Measurements from ENCODE around the gene TMEM156. TPM values are rescaled to one million over a fixed set of nuclear protein-coding genes. Genes with fewer than 3 reads are reported as not detected.

TMEM156 gene
- total and polyA plus RNA-seq, 12 donors: 0.10 to 1.1 (median 0.13) TPM; not detected in 7

DNA sequence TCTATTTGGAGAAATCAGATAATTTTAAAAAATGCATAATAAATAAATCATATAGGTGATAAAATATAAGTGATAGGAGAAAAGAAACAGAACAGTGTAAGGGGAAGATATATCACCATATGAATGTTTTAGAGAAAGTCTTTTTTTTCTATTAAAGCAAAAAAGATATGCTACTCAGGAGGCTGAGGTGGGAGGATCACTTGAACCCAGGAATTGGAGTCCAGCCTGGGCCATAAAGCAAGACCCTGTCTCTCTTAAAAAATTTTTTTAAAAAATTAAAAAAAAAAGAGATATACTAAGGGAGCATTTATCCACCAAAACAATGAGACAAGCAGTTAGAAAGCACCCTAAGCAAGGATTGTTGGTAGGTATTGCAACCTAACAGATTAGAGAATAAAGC lies 6.1 kb downstream of the TMEM156 start:
- Histone ChIP-seq H3K9me3 (no peaks in the 10 kb centered on the region), H3K4me3 (no peak overlapping the region), H3K27me3 (no peaks in the 10 kb centered on the region), H3K4me1 (peaks cover 0 to 20% (median 0%) of the 10 kb centered on the region in 9 donors), H3K27ac (no peak overlapping the region), H3K36me3 (no peaks in the 10 kb centered on the region)
- no peak for TF ChIP-seq CTCF (IDR thresholded peaks at IDR 0.05)
- no peak for DNase-seq
- ATAC-seq: no peak
- intact Hi-C loops (cut with DNase I): no loop called here

- intact Hi-C loops (cut with DNase I): no loop called here
- Histone ChIP-seq H3K36me3 (no peaks in the 10 kb centered on the region), H3K27ac (no peak overlapping the region), H3K4me1 (peaks cover 0 to 20% (median 0%) of the 10 kb centered on the region in 9 donors), H3K27me3 (no peaks in the 10 kb centered on the region), H3K9me3 (no peaks in the 10 kb centered on the region), H3K4me3 (no peak overlapping the region)
- DNase-seq (no peak), ATAC-seq (no peak)
- 82 to 88% methylated on average over 4 of the region's 4 CpGs for WGBS, 2 donors
- no peak for TF ChIP-seq CTCF (IDR thresholded peaks at IDR 0.05)
Measured at GRCh38 chr4:39025552-39026085, 6.6 kb downstream of the TMEM156 start.

- Histone ChIP-seq H3K4me1 (peaks cover 0 to 20% (median 0%) of the 10 kb centered on the region in 9 donors), H3K9me3 (no peaks in the 10 kb centered on the region), H3K27ac (no peak overlapping the region), H3K27me3 (no peaks in the 10 kb centered on the region), H3K4me3 (no peak overlapping the region), H3K36me3 (no peaks in the 10 kb centered on the region)
- 94 to 98% methylated on average over 3 of the region's 3 CpGs for WGBS, 2 donors
- TF ChIP-seq CTCF (IDR thresholded peaks at IDR 0.05): no peak
- ATAC-seq (no peak), DNase-seq (no peak)
- intact Hi-C loops (cut with DNase I): no loop called here
Measured at GRCh38 chr4:39024311-39024865, 7.8 kb downstream of the TMEM156 start.

GRCh38 chr4:39023059-39023458 lies 9.2 kb downstream of the TMEM156 start:
- H3K4me3 ChIP-seq: no peak overlapping the region
- no peak for ATAC-seq
- H3K4me1 ChIP-seq: peaks cover 0 to 18% (median 0%) of the 10 kb centered on the region in 9 donors
- H3K27ac ChIP-seq: no peak overlapping the region
- H3K9me3 ChIP-seq: no peaks in the 10 kb centered on the region
- DNase-seq: no peak
- H3K36me3 ChIP-seq: no peaks in the 10 kb centered on the region
- no peak for TF ChIP-seq CTCF (IDR thresholded peaks at IDR 0.05)
- H3K27me3 ChIP-seq: no peaks in the 10 kb centered on the region
- 94 to 100% methylated on average over 1 of the region's 1 CpG for WGBS, 2 donors
- intact Hi-C loops (cut with DNase I): no loop called here
